ENCODE data around the gene MEGF6.

GRCh38 chr1:3502641-3503524 is 108.4 kb downstream of the MEGF6 start:
- TF ChIP-seq CTCF (IDR thresholded peaks at IDR 0.05; ENCODE audit: extremely low read depth in 1 of 2, insufficient read depth in 1 of 2, low read depth in 1 of 2, low read length in 2 of 2) (no peak), POLR2A (IDR thresholded peaks at IDR 0.05; ENCODE audit: low read depth, low read length) (no peak), POLR2AphosphoS5 (IDR thresholded peaks at IDR 0.05; ENCODE audit: insufficient read depth, low read depth, low read length) (no peak), MYC (IDR thresholded peaks at IDR 0.05; ENCODE audit: low read depth, low read length) (no peak)
- TF ChIP-seq, protein P1, sequence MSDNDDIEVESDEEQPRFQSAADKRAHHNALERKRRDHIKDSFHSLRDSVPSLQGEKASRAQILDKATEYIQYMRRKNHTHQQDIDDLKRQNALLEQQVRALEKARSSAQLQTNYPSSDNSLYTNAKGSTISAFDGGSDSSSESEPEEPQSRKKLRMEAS (IDR thresholded peaks at IDR 0.05; ENCODE audit: insufficient read depth, insufficient read length), result no peak

Measured in endothelial cell of umbilical vein (primary cell).